A673 (cell line): ENCODE results near the gene TCF12. TPM values are rescaled to one million over a fixed set of nuclear protein-coding genes. Genes with fewer than 3 reads are reported as not detected.
A peak's percentile ranks its signal among the peaks of the same experiment; 100 is the strongest.

Source experiments
- BruUV-seq: library from RNA; stranded (reverse); fragments of 400-500 nt; replicated peaks from 2 replicates; lab custom pipeline; 2021; lab: Mats Ljungman, UMichigan
- CTCF ChIA-PET: fragments of 300-600 bp; sonication (Branson Sonifier 250); formaldehyde crosslinking; loops from one replicate; lab custom pipeline; 2022; ENCODE audit warnings: antibody characterized with exemption; lab: Charles Lee
- POLR2A ChIA-PET: fragments of 300-600 bp; sonication (Branson Sonifier 250); formaldehyde crosslinking; loops from one replicate; lab custom pipeline; 2022; ENCODE audit warnings: antibody characterized with exemption; ENCODE audit not compliant: low non-redundant PET; lab: Charles Lee
- DNase-seq: peaks from one replicate; pipeline ENCODE4 v3.0.0-alpha.2; 2015; ENCODE audit warnings: low spot score
- H3K27ac ChIP-seq: fragments of 200-600 bp; sonication (generic); 2 replicates; pipeline ENCODE4 v1.5.1; 2016; ENCODE audit warnings: mixed run types, low read depth, mild to moderate bottlenecking, mixed read lengths, antibody characterized with exemption, low read length; ENCODE audit not compliant: poor library complexity, severe bottlenecking
- H3K27me3 ChIP-seq: fragments of 200-600 bp; sonication (generic); replicated peaks from 2 replicates; pipeline ENCODE4 v1.6.1; 2017; ENCODE audit warnings: mixed run types, low read depth, mild to moderate bottlenecking, mixed read lengths, antibody characterized with exemption, low read length; ENCODE audit not compliant: insufficient read depth, poor library complexity
- H3K36me3 ChIP-seq: fragments of 200-600 bp; sonication (generic); 2 replicates; pipeline ENCODE4 v1.6.1; 2016; ENCODE audit warnings: mixed run types, mild to moderate bottlenecking, mixed read lengths, antibody characterized with exemption, low read length; ENCODE audit not compliant: insufficient read depth, poor library complexity, severe bottlenecking
- H3K4me1 ChIP-seq: fragments of 200-600 bp; sonication (generic); 2 replicates; pipeline ENCODE4 v1.6.1; 2017; ENCODE audit warnings: mixed run types, mild to moderate bottlenecking, mixed read lengths, antibody characterized with exemption, low read length; ENCODE audit not compliant: insufficient read depth, poor library complexity, severe bottlenecking
- H3K4me3 ChIP-seq: fragments of 200-600 bp; sonication (generic); 2 replicates; pipeline ENCODE4 v1.5.1; 2016; ENCODE audit warnings: low read depth, mixed run types, mild to moderate bottlenecking, mixed read lengths, low read length; ENCODE audit not compliant: poor library complexity, severe bottlenecking
- H3K9me3 ChIP-seq: fragments of 200-600 bp; sonication (generic); 2 replicates; pipeline ENCODE4 v1.6.1; 2016; ENCODE audit warnings: mixed run types, low read depth, mild to moderate bottlenecking, mixed read lengths, antibody characterized with exemption, low read length; ENCODE audit not compliant: poor library complexity, severe bottlenecking
- CTCF ChIP-seq: fragments of 300-800, 200-600 bp; sonication (generic); conservative IDR thresholded peaks from 2 replicates; pipeline ENCODE4 v1.5.1; 2017; ENCODE audit warnings: low read depth, mild to moderate bottlenecking, antibody characterized with exemption, low read length, moderate library complexity, mixed read lengths
- EZH2 ChIP-seq: fragments of 200-600 bp; sonication (generic); IDR thresholded peaks from 2 replicates; pipeline ENCODE4 v1.6.1; 2017; ENCODE audit warnings: borderline replicate concordance, low read depth, mild to moderate bottlenecking, mixed read lengths, antibody characterized with exemption, low read length; ENCODE audit not compliant: poor library complexity, severe bottlenecking
- intact Hi-C: fragments of 100-400 bp; cut with micrococcal nuclease; formaldehyde crosslinking; loops from one replicate; pipeline ENCODE4 v1.10.0; 2022; ENCODE audit not compliant: unreplicated experiment
- total RNA-seq: library from RNA; stranded (reverse); gene quantifications from 2 replicates; pipeline ENCODE4 v1.2.3, GENCODE V29; 2021

TCF12 gene
- total RNA-seq, 1 experiment from 2014 or later = 351 TPM

GRCh38 chr15:57205027-57205855 lies 286.8 kb downstream of the TCF12 start:
- Histone ChIP-seq H3K9me3 (no peaks in the 10 kb centered on the region), H3K4me3 (no peak overlapping the region), H3K4me1 (peaks cover 55% of the 10 kb centered on the region), H3K27me3 (no peaks in the 10 kb centered on the region), H3K27ac (peak overlapping the region; percentile 25), H3K36me3 (no peaks in the 10 kb centered on the region)
- BruUV-seq = no TSS peak
- ChIA-PET CTCF (no interaction called here), POLR2A (no interaction called here)
- DNase-seq = no peak
- intact Hi-C loops = no loop called here
- no peak for TF ChIP-seq EZH2

GRCh38 chr15:57205996-57206395 lies 287.6 kb downstream of the TCF12 start:
- TF ChIP-seq CTCF (no peak), EZH2 (no peak)
- intact Hi-C loops = no loop called here
- Histone ChIP-seq H3K4me3 (no peak overlapping the region), H3K36me3 (no peaks in the 10 kb centered on the region), H3K9me3 (no peaks in the 10 kb centered on the region), H3K4me1 (peaks cover 52% of the 10 kb centered on the region), H3K27ac (peak overlapping the region; percentile 44), H3K27me3 (no peaks in the 10 kb centered on the region)
- no TSS peak for BruUV-seq
- POLR2A ChIA-PET = interaction anchor here (0.7 kb wide), 2 partner anchors 52 to 56 kb away, joined by 3 to 21 read pairs; no protein-coding TSS in a partner anchor
- peak; percentile 88 for DNase-seq
- CTCF ChIA-PET = interaction anchor here (0.7 kb wide), 1 partner anchor 59 kb away, joined by 12 read pairs; no protein-coding TSS in a partner anchor

- Histone ChIP-seq H3K27ac (peak overlapping the region; percentile 54), H3K27me3 (no peaks in the 10 kb centered on the region), H3K4me1 (peaks cover 74% of the 10 kb centered on the region), H3K9me3 (no peaks in the 10 kb centered on the region), H3K4me3 (peak overlapping the region; percentile 18), H3K36me3 (no peaks in the 10 kb centered on the region)
- intact Hi-C loops = loop anchor here (2.0 to 10.0 kb wide), 4 partner anchors 67 to 717 kb away; no protein-coding TSS in a partner anchor
- TF ChIP-seq CTCF = peak; percentile 67
- TF ChIP-seq EZH2 = no peak
- no TSS peak for BruUV-seq
- ChIA-PET CTCF (interaction anchor here (0.9 to 2.2 kb wide), 3 partner anchors 64 to 717 kb away, joined by 4 to 13 read pairs (median 12); no protein-coding TSS in a partner anchor), POLR2A (interaction anchor here (0.7 kb wide), 1 partner anchor 832 kb away, joined by 4 read pairs; no protein-coding TSS in a partner anchor)
- peak; percentile 85 for DNase-seq
These were observed 295.4 kb downstream of the TCF12 start for GRCh38 chr15:57213862-57214261.
